K562 (cell line): ENCODE results near the gene SPDYE17.
"Not testable (repeated sequence)": the region's sequence is repeated elsewhere in the genome, so short reads cannot be mapped to it uniquely, and the experiment has no call there.

Experiments
- CHD2 ChIP-seq: IDR thresholded peaks from 2 replicates; pipeline ENCODE4 v1.6.1; 2011; ENCODE audit warnings: low read depth, low read length
- CSDE1 ChIP-seq, 2 experiments: fragments of 450-650 bp; IDR thresholded peaks; 2 replicates each; pipeline ENCODE4 v1.6.1; 2016; ENCODE audit warnings: mild to moderate bottlenecking in 1 of 2
- DACH1 ChIP-seq: fragments of 450-650 bp; IDR thresholded peaks from 2 replicates; pipeline ENCODE4 v1.6.1; 2018; ENCODE audit not compliant: partially characterized antibody
- ETV6 ChIP-seq, 3 experiments: fragments of 150-350 bp in 1 of 3; sonication (generic) in 1 of 3; formaldehyde crosslinking in 1 of 3; IDR thresholded peaks; 2 replicates each; pipeline versions ENCODE4 v1.6.1 to v1.8.0; 2014 to 2022; ENCODE audit warnings: borderline replicate concordance in 2 of 3, low read depth in 2 of 3, antibody characterized with exemption in 1 of 3, low read length in 1 of 3, mild to moderate bottlenecking in 1 of 3, missing genetic modification reagents in 1 of 3
- FOXJ3 ChIP-seq: sonication (generic); formaldehyde crosslinking; IDR thresholded peaks from 2 replicates; pipeline ENCODE4 v1.4.0; 2020; ENCODE audit warnings: mild to moderate bottlenecking, missing genetic modification reagents
- FOXM1 ChIP-seq, 2 experiments: fragments of 450-650 bp in 1 of 2; sonication (generic) in 1 of 2; formaldehyde crosslinking in 1 of 2; IDR thresholded peaks; 2 replicates each; pipeline versions ENCODE4 v1.6.1 to v1.9.0; 2017 to 2022; ENCODE audit warnings: low read depth in 2 of 2, mild to moderate bottlenecking in 2 of 2, missing genetic modification reagents in 1 of 2, moderate library complexity in 1 of 2
- HIVEP1 ChIP-seq: fragments of 250-450 bp; sonication (Bioruptor Pico); IDR thresholded peaks from 2 replicates; pipeline ENCODE4 v1.4.0; 2020; ENCODE audit warnings: mild to moderate bottlenecking
- SIN3A ChIP-seq, 2 experiments: fragments of 150-350 bp in 1 of 2; IDR thresholded peaks; 2 replicates each; pipeline ENCODE4 v1.6.1; 2011 to 2016; ENCODE audit warnings: borderline replicate concordance in 2 of 2, low read depth in 2 of 2, low read length in 2 of 2, mild to moderate bottlenecking in 2 of 2, moderate library complexity in 2 of 2; ENCODE audit not compliant: control insufficient read depth in 1 of 2
- SMC3 ChIP-seq: conservative IDR thresholded peaks from 2 replicates; pipeline ENCODE4 v1.6.1; 2011; ENCODE audit warnings: low read depth, low read length, improper control_type of control experiment; ENCODE audit not compliant: insufficient read depth
- ZFX ChIP-seq: sonication (generic); formaldehyde crosslinking; IDR thresholded peaks from 2 replicates; pipeline ENCODE4 v1.8.0; 2022; ENCODE audit warnings: mild to moderate bottlenecking, missing genetic modification reagents, moderate library complexity
- TF ChIP-seq, protein P1 (sequence below): sonication (generic); formaldehyde crosslinking; IDR thresholded peaks from 2 replicates; pipeline ENCODE4 v1.8.1; 2023; ENCODE audit warnings: mild to moderate bottlenecking, missing genetic modification reagents
- TF ChIP-seq, protein P2 (sequence below), 3 experiments: IDR thresholded peaks in 2 of 3; conservative IDR thresholded peaks in 1 of 3; 2 replicates each; pipeline ENCODE4 v1.5.1; 2011 to 2012; ENCODE audit warnings: low read length in 3 of 3, mild to moderate bottlenecking in 3 of 3, control low read depth in 2 of 3, improper control_type of control experiment in 1 of 3, inconsistent platforms in 1 of 3, low read depth in 1 of 3, mixed read lengths in 1 of 3, moderate library complexity in 1 of 3; ENCODE audit not compliant: insufficient read depth in 2 of 3
- TF ChIP-seq, protein P3 (sequence below), 2 experiments: IDR thresholded peaks; 2 replicates each; pipeline ENCODE4 v1.6.1; 2012; ENCODE audit warnings: improper control_type of control experiment in 2 of 2, low read depth in 2 of 2, low read length in 2 of 2, borderline replicate concordance in 1 of 2

- TF ChIP-seq SIN3A (IDR thresholded peaks at IDR 0.05; ENCODE audit: borderline replicate concordance in 2 of 2, control insufficient read depth in 1 of 2, low read depth in 2 of 2, low read length in 2 of 2); CSDE1 (IDR thresholded peaks at IDR 0.05); ETV6 (IDR thresholded peaks at IDR 0.05; ENCODE audit: borderline replicate concordance in 1 of 2, low read depth in 2 of 2, low read length in 1 of 2); ETV6 (CRISPR knock-in tag; IDR thresholded peaks at IDR 0.05; ENCODE audit: borderline replicate concordance); HIVEP1 (CRISPR knock-in tag); DACH1; FOXM1 (IDR thresholded peaks at IDR 0.05; ENCODE audit: low read depth); FOXM1 (CRISPR knock-in tag; IDR thresholded peaks at IDR 0.05; ENCODE audit: low read depth); FOXJ3 (CRISPR knock-in tag); CHD2; ZFX (CRISPR knock-in tag); SMC3: not testable (repeated sequence)
- TF ChIP-seq, protein P1, sequence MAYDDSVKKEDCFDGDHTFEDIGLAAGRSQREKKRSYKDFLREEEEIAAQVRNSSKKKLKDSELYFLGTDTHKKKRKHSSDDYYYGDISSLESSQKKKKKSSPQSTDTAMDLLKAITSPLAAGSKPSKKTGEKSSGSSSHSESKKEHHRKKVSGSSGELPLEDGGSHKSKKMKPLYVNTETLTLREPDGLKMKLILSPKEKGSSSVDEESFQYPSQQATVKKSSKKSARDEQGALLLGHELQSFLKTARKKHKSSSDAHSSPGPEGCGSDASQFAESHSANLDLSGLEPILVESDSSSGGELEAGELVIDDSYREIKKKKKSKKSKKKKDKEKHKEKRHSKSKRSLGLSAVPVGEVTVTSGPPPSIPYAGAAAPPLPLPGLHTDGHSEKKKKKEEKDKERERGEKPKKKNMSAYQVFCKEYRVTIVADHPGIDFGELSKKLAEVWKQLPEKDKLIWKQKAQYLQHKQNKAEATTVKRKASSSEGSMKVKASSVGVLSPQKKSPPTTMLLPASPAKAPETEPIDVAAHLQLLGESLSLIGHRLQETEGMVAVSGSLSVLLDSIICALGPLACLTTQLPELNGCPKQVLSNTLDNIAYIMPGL (CRISPR knock-in tag) = not testable (repeated sequence)
- TF ChIP-seq, protein P2, sequence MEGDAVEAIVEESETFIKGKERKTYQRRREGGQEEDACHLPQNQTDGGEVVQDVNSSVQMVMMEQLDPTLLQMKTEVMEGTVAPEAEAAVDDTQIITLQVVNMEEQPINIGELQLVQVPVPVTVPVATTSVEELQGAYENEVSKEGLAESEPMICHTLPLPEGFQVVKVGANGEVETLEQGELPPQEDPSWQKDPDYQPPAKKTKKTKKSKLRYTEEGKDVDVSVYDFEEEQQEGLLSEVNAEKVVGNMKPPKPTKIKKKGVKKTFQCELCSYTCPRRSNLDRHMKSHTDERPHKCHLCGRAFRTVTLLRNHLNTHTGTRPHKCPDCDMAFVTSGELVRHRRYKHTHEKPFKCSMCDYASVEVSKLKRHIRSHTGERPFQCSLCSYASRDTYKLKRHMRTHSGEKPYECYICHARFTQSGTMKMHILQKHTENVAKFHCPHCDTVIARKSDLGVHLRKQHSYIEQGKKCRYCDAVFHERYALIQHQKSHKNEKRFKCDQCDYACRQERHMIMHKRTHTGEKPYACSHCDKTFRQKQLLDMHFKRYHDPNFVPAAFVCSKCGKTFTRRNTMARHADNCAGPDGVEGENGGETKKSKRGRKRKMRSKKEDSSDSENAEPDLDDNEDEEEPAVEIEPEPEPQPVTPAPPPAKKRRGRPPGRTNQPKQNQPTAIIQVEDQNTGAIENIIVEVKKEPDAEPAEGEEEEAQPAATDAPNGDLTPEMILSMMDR (IDR thresholded peaks at IDR 0.05 in 2 of 3, conservative IDR thresholded peaks at IDR 0.05 in 1 of 3; ENCODE audit: insufficient read depth in 2 of 3, low read depth in 1 of 3, low read length in 3 of 3) = not testable (repeated sequence)
- TF ChIP-seq, protein P3, sequence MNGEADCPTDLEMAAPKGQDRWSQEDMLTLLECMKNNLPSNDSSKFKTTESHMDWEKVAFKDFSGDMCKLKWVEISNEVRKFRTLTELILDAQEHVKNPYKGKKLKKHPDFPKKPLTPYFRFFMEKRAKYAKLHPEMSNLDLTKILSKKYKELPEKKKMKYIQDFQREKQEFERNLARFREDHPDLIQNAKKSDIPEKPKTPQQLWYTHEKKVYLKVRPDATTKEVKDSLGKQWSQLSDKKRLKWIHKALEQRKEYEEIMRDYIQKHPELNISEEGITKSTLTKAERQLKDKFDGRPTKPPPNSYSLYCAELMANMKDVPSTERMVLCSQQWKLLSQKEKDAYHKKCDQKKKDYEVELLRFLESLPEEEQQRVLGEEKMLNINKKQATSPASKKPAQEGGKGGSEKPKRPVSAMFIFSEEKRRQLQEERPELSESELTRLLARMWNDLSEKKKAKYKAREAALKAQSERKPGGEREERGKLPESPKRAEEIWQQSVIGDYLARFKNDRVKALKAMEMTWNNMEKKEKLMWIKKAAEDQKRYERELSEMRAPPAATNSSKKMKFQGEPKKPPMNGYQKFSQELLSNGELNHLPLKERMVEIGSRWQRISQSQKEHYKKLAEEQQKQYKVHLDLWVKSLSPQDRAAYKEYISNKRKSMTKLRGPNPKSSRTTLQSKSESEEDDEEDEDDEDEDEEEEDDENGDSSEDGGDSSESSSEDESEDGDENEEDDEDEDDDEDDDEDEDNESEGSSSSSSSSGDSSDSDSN (IDR thresholded peaks at IDR 0.05; ENCODE audit: borderline replicate concordance in 1 of 2, low read depth in 2 of 2, low read length in 2 of 2) = not testable (repeated sequence)
These were observed 48.0 kb downstream of the SPDYE17 start for GRCh38 chr7:76983937-76984783.
